HepG2 (cell line): ENCODE measurements around the gene PALM. TPM values are rescaled to one million over a fixed set of nuclear protein-coding genes. Genes with fewer than 3 reads are reported as not detected.
A peak's percentile ranks its signal among the peaks of the same experiment; 100 is the strongest.

Experiments
- CCAR2 ChIP-seq: fragments of 200-400 bp; formaldehyde crosslinking; optimal IDR thresholded peaks from 2 replicates; pipeline ENCODE3; 2018; ENCODE audit warnings: low read depth, mild to moderate bottlenecking, low read length, moderate library complexity
- CEBPG ChIP-seq: IDR thresholded peaks from 2 replicates; pipeline ENCODE4 v1.6.1; 2016
- CHCHD3 ChIP-seq: sonication (generic); formaldehyde crosslinking; IDR thresholded peaks from 2 replicates; pipeline ENCODE4 v1.8.0; 2022; ENCODE audit warnings: mild to moderate bottlenecking, missing genetic modification reagents, moderate library complexity
- FOXJ3 ChIP-seq: sonication (generic); formaldehyde crosslinking; IDR thresholded peaks from 2 replicates; pipeline ENCODE4 v1.4.0; 2020; ENCODE audit warnings: missing genetic modification reagents, mild to moderate bottlenecking, borderline replicate concordance
- PAWR ChIP-seq: sonication (generic); formaldehyde crosslinking; IDR thresholded peaks from 2 replicates; pipeline ENCODE4 v1.4.0; 2020; ENCODE audit warnings: missing genetic modification reagents, mild to moderate bottlenecking, borderline replicate concordance
- SOX13 ChIP-seq, 3 experiments: fragments of 450-650 bp in 1 of 3; sonication (generic) in 1 of 3; formaldehyde crosslinking in 1 of 3; IDR thresholded peaks in 2 of 3; conservative IDR thresholded peaks in 1 of 3; 2 replicates each; pipeline versions ENCODE4 v1.5.0 to v1.6.1; 2016 to 2020; ENCODE audit warnings: antibody characterized with exemption in 1 of 3, mild to moderate bottlenecking in 1 of 3, missing compliant biosample characterization in 1 of 3, missing genetic modification reagents in 1 of 3, moderate library complexity in 1 of 3
- SPEN ChIP-seq: sonication (generic); formaldehyde crosslinking; IDR thresholded peaks from 2 replicates; pipeline ENCODE4 v1.5.1; 2020; ENCODE audit warnings: low read depth, mild to moderate bottlenecking, missing genetic modification reagents
- ZNF326 ChIP-seq: sonication (generic); formaldehyde crosslinking; IDR thresholded peaks from 2 replicates; pipeline ENCODE4 v1.4.0; 2020; ENCODE audit warnings: missing genetic modification reagents, borderline replicate concordance
- ZNF354B ChIP-seq: sonication (generic); formaldehyde crosslinking; IDR thresholded peaks from 2 replicates; pipeline ENCODE4 v1.8.0; 2022; ENCODE audit warnings: mild to moderate bottlenecking, missing genetic modification reagents
- polyA plus RNA-seq, 8 experiments: library from polyadenylated mRNA; depleted of rRNA in 3 of 8; stranded (reverse) in 7 of 8; unstranded in 1 of 8; fragments of >200 nt; fragmentation: Illumina TruSeq in 4 of 8; extraction: Trizol in 4 of 8; gene quantifications; 2 replicates each; pipeline versions ENCODE4 v1.2.1 to v1.2.3, GENCODE V29; 2011 to 2016; ENCODE audit warnings: low read depth in 4 of 8, missing spikeins in 1 of 8, mixed read lengths in 1 of 8; ENCODE audit not compliant: insufficient read depth in 1 of 8
- total RNA-seq, 5 experiments: library from RNA; depleted of rRNA; stranded (reverse); fragments of >200 nt; fragmentation: Illumina TruSeq; extraction: Trizol; gene quantifications; 2 replicates each; pipeline ENCODE4 v1.2.3, GENCODE V29; 2016; ENCODE audit warnings: low read depth in 1 of 5
- TF ChIP-seq, protein P1 (sequence below): sonication (generic); formaldehyde crosslinking; IDR thresholded peaks from 2 replicates; pipeline ENCODE4 v1.4.0; 2020; ENCODE audit warnings: mild to moderate bottlenecking, low read depth, missing genetic modification reagents
- TF ChIP-seq, protein P2 (sequence below): sonication (generic); formaldehyde crosslinking; IDR thresholded peaks from 2 replicates; pipeline ENCODE4 v1.5.0; 2020; ENCODE audit warnings: mild to moderate bottlenecking, missing genetic modification reagents
- TF ChIP-seq, protein P3 (sequence below): sonication (generic); formaldehyde crosslinking; IDR thresholded peaks from 2 replicates; pipeline ENCODE4 v1.4.0; 2020; ENCODE audit warnings: missing genetic modification reagents, borderline replicate concordance
- TF ChIP-seq, protein P4 (sequence below): sonication (generic); formaldehyde crosslinking; IDR thresholded peaks from 2 replicates; pipeline ENCODE4 v1.4.0; 2020; ENCODE audit warnings: mild to moderate bottlenecking, missing genetic modification reagents
- TF ChIP-seq, protein P5 (sequence below): sonication (generic); formaldehyde crosslinking; IDR thresholded peaks from 2 replicates; pipeline ENCODE4 v1.4.0; 2020; ENCODE audit warnings: missing genetic modification reagents, borderline replicate concordance

PALM gene
- total and polyA plus RNA-seq, 2 of the 13 experiments (the other 11 are each of a cell fraction or from before 2014, with no cell fraction given): 4.0 to 9.7 TPM

DNA sequence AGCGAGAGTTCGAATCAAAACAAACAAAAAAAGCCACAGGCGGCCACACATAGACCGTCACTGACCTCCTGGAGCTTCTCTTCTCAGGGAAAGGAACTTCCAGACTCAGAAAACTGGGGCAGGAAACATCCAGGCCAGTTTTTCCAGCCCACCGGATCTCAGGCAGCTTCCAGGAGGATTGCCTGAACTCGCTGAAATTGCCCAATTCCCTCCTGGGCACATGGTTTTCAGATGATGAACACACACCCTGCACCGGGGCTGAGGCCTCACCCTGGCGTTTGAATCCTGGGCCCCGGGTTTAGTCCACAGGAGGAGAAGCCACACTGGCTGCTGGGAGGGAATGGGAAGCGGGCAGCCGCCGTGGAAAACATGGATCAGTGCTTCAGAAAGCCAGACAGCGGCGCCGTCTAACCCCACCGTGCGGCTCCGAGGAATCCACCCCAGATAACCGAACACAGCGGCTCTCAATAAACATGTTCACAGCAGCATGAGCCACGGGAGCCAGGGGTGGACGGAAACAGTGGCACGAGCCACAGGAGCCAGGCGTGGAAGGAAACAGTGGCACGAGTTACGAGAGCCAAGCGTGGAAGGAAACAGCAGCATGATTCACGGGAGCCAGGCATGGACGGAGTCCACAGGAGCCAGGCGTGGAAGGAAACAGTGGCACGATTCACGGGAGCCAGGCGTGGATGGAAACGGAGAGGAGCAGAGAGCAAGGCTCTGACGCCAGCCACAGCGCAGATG is 70.3 kb downstream of the PALM start (continued):
- TF ChIP-seq, protein P1, sequence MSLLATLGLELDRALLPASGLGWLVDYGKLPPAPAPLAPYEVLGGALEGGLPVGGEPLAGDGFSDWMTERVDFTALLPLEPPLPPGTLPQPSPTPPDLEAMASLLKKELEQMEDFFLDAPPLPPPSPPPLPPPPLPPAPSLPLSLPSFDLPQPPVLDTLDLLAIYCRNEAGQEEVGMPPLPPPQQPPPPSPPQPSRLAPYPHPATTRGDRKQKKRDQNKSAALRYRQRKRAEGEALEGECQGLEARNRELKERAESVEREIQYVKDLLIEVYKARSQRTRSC: no peak
- TF ChIP-seq CCAR2: no peak
- TF ChIP-seq, protein P2, sequence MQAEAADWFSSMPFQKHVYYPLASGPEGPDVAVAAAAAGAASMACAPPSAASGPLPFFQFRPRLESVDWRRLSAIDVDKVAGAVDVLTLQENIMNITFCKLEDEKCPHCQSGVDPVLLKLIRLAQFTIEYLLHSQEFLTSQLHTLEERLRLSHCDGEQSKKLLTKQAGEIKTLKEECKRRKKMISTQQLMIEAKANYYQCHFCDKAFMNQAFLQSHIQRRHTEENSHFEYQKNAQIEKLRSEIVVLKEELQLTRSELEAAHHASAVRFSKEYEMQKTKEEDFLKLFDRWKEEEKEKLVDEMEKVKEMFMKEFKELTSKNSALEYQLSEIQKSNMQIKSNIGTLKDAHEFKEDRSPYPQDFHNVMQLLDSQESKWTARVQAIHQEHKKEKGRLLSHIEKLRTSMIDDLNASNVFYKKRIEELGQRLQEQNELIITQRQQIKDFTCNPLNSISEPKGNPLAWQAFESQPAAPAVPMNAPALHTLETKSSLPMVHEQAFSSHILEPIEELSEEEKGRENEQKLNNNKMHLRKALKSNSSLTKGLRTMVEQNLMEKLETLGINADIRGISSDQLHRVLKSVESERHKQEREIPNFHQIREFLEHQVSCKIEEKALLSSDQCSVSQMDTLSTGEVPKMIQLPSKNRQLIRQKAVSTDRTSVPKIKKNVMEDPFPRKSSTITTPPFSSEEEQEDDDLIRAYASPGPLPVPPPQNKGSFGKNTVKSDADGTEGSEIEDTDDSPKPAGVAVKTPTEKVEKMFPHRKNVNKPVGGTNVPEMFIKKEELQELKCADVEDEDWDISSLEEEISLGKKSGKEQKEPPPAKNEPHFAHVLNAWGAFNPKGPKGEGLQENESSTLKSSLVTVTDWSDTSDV (CRISPR knock-in tag): no peak
- TF ChIP-seq ZNF326 (CRISPR knock-in tag): no peak
- TF ChIP-seq SPEN (CRISPR knock-in tag): peak; percentile 66
- no peak for TF ChIP-seq ZNF354B (CRISPR knock-in tag)
- TF ChIP-seq CHCHD3 (CRISPR knock-in tag): no peak
- TF ChIP-seq FOXJ3 (CRISPR knock-in tag): peak; percentile 57
- TF ChIP-seq, protein P3, sequence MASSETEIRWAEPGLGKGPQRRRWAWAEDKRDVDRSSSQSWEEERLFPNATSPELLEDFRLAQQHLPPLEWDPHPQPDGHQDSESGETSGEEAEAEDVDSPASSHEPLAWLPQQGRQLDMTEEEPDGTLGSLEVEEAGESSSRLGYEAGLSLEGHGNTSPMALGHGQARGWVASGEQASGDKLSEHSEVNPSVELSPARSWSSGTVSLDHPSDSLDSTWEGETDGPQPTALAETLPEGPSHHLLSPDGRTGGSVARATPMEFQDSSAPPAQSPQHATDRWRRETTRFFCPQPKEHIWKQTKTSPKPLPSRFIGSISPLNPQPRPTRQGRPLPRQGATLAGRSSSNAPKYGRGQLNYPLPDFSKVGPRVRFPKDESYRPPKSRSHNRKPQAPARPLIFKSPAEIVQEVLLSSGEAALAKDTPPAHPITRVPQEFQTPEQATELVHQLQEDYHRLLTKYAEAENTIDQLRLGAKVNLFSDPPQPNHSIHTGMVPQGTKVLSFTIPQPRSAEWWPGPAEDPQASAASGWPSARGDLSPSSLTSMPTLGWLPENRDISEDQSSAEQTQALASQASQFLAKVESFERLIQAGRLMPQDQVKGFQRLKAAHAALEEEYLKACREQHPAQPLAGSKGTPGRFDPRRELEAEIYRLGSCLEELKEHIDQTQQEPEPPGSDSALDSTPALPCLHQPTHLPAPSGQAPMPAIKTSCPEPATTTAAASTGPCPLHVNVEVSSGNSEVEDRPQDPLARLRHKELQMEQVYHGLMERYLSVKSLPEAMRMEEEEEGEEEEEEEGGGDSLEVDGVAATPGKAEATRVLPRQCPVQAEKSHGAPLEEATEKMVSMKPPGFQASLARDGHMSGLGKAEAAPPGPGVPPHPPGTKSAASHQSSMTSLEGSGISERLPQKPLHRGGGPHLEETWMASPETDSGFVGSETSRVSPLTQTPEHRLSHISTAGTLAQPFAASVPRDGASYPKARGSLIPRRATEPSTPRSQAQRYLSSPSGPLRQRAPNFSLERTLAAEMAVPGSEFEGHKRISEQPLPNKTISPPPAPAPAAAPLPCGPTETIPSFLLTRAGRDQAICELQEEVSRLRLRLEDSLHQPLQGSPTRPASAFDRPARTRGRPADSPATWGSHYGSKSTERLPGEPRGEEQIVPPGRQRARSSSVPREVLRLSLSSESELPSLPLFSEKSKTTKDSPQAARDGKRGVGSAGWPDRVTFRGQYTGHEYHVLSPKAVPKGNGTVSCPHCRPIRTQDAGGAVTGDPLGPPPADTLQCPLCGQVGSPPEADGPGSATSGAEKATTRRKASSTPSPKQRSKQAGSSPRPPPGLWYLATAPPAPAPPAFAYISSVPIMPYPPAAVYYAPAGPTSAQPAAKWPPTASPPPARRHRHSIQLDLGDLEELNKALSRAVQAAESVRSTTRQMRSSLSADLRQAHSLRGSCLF (CRISPR knock-in tag): no peak
- no peak for TF ChIP-seq SOX13 (IDR thresholded peaks at IDR 0.05)
- peak in 1 of 2 experiments; percentile 40; a peak in 1 of 4 replicates for TF ChIP-seq SOX13 (CRISPR knock-in tag; conservative IDR thresholded peaks at IDR 0.05 in 1 of 2, IDR thresholded peaks at IDR 0.05 in 1 of 2)
- TF ChIP-seq, protein P4, sequence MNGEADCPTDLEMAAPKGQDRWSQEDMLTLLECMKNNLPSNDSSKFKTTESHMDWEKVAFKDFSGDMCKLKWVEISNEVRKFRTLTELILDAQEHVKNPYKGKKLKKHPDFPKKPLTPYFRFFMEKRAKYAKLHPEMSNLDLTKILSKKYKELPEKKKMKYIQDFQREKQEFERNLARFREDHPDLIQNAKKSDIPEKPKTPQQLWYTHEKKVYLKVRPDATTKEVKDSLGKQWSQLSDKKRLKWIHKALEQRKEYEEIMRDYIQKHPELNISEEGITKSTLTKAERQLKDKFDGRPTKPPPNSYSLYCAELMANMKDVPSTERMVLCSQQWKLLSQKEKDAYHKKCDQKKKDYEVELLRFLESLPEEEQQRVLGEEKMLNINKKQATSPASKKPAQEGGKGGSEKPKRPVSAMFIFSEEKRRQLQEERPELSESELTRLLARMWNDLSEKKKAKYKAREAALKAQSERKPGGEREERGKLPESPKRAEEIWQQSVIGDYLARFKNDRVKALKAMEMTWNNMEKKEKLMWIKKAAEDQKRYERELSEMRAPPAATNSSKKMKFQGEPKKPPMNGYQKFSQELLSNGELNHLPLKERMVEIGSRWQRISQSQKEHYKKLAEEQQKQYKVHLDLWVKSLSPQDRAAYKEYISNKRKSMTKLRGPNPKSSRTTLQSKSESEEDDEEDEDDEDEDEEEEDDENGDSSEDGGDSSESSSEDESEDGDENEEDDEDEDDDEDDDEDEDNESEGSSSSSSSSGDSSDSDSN (CRISPR knock-in tag): peak; percentile 57
- TF ChIP-seq CEBPG: peak; percentile 98
- TF ChIP-seq, protein P5, sequence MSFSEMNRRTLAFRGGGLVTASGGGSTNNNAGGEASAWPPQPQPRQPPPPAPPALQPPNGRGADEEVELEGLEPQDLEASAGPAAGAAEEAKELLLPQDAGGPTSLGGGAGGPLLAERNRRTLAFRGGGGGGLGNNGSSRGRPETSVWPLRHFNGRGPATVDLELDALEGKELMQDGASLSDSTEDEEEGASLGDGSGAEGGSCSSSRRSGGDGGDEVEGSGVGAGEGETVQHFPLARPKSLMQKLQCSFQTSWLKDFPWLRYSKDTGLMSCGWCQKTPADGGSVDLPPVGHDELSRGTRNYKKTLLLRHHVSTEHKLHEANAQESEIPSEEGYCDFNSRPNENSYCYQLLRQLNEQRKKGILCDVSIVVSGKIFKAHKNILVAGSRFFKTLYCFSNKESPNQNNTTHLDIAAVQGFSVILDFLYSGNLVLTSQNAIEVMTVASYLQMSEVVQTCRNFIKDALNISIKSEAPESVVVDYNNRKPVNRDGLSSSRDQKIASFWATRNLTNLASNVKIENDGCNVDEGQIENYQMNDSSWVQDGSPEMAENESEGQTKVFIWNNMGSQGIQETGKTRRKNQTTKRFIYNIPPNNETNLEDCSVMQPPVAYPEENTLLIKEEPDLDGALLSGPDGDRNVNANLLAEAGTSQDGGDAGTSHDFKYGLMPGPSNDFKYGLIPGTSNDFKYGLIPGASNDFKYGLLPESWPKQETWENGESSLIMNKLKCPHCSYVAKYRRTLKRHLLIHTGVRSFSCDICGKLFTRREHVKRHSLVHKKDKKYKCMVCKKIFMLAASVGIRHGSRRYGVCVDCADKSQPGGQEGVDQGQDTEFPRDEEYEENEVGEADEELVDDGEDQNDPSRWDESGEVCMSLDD (CRISPR knock-in tag): no peak
- no peak for TF ChIP-seq PAWR (CRISPR knock-in tag)
